WI38 (cell line): Measurements from ENCODE around the gene PHACTR4.
"Not testable (repeated sequence)": the region's sequence is repeated elsewhere in the genome, so short reads cannot be mapped to it uniquely, and the experiment has no call there.

Source experiments
- H3K4me3 ChIP-seq: 2 replicates; pipeline ENCODE4 v1.5.1; 2011; ENCODE audit warnings: low read depth, mild to moderate bottlenecking, control low read depth, low read length
- TF ChIP-seq, protein P1 (sequence below): IDR thresholded peaks from 2 replicates; pipeline ENCODE4 v1.5.1; 2012; ENCODE audit warnings: low read depth, mild to moderate bottlenecking, control low read depth, low read length

PHACTR4 gene

DNA sequence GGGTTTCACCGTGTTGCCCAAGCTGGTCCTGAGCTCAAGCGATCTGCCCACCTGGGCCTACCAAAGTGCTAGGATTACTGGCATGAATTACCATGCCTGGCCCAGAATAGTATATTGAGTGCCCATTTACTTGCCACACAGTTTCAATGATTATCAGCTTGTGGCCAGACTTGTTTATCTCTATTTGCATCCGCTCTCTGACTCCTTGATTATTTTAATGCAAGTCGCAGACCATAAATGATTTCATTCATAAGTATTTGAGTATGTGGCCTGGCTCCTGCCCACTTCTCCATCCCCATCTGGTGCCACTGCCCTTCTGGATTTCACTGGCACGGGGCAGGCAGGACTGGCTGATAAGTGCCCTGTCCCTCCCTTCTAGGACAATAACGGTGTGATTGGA is 165.1 kb downstream of the PHACTR4 start:
- H3K4me3 ChIP-seq = no peak overlapping the region
- TF ChIP-seq, protein P1, sequence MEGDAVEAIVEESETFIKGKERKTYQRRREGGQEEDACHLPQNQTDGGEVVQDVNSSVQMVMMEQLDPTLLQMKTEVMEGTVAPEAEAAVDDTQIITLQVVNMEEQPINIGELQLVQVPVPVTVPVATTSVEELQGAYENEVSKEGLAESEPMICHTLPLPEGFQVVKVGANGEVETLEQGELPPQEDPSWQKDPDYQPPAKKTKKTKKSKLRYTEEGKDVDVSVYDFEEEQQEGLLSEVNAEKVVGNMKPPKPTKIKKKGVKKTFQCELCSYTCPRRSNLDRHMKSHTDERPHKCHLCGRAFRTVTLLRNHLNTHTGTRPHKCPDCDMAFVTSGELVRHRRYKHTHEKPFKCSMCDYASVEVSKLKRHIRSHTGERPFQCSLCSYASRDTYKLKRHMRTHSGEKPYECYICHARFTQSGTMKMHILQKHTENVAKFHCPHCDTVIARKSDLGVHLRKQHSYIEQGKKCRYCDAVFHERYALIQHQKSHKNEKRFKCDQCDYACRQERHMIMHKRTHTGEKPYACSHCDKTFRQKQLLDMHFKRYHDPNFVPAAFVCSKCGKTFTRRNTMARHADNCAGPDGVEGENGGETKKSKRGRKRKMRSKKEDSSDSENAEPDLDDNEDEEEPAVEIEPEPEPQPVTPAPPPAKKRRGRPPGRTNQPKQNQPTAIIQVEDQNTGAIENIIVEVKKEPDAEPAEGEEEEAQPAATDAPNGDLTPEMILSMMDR = no peak

DNA sequence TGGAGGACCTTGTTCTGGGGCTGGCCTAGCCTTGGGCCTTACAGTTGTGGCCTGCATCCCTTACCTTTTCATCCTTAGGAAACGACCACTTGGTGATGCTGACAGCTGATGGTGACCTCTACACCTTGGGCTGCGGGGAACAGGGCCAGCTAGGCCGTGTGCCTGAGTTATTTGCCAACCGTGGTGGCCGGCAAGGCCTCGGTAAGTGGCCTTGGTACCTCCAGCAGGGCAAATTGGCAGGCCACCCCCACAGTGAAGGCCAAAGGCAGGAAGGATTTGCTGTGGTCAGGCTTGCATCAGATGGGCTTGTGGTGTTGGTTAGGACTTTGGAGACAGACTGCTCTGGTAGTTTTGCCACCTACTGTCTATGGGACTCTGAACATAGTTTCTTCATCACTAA is 165.6 kb downstream of the PHACTR4 start:
- TF ChIP-seq, protein P1 = no peak
- H3K4me3 ChIP-seq = no peak overlapping the region

DNA sequence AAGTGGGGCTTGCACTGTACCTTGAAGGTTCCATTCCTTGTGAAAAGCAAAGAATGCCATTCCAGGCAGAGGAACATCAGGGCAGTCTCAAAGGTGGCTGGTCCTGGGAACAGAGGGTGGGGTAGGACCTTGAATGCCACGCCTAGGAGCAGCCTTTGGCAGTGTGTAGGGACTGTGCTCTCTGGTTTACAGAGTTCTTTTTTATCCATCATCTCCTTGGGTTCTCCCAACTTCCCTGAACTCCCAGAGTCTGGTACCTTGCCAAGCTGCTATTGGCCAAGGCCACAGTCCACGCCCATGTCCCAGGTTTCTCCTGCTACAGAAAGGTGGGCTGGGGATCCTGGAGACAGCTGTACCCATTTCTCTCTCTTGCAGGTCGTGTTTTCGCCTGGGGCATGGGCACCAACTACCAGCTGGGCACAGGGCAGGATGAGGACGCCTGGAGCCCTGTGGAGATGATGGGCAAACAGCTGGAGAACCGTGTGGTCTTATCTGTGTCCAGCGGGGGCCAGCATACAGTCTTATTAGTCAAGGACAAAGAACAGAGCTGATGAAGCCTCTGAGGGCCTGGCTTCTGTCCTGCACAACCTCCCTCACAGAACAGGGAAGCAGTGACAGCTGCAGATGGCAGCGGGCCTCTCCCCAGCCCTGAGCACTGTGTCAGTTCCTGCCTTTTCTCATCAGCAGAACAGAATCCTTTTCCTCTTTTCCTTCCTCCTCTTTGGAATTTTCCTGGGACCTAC is 168.1 kb downstream of the PHACTR4 start:
- no peak overlapping the region for H3K4me3 ChIP-seq
- TF ChIP-seq, protein P1 = no peak

DNA sequence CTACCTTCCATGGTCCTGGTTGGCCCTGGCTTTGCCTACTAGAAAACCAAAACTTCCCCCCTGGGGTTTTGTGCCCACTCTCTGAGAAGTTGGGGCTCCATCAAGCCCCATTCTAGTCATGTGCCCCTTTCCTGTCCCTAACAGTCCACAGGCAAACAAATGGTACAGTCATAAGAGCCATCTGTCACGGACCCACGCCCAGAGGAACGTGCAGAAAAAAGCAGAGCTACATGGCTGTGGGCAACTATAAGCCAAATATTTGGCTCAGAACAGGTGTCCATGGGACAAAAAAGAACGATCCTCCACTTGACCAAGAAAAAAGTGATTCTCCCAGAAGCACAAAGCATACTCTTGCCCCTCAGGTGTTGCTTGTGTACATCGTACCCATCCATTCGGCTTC is 168.7 kb downstream of the PHACTR4 start:
- TF ChIP-seq, protein P1 = no peak

DNA sequence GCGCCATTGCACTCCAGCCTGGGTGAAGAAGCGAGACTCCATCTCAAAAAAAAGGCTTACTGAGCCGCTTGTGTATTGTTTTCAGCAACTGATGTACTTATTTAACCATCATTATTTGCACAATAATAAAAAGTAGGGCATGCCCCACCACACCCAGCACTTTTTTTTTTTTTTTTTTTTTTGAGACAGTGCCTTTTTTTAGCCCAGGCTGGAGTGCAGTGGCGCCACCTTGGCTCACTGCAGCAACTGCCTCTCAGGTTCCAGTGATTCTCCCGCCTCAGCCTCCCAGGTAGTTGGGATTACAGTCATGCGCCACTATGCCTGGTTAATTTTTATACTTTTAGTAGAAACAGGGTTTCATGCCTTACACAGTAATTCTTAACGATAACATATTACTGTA is 171.1 kb downstream of the PHACTR4 start:
- H3K4me3 ChIP-seq = no peak overlapping the region
- TF ChIP-seq, protein P1 = no peak

More for the DNA sequence above, 168.7 kb downstream of the PHACTR4 start:
- no peak overlapping the region for H3K4me3 ChIP-seq

DNA sequence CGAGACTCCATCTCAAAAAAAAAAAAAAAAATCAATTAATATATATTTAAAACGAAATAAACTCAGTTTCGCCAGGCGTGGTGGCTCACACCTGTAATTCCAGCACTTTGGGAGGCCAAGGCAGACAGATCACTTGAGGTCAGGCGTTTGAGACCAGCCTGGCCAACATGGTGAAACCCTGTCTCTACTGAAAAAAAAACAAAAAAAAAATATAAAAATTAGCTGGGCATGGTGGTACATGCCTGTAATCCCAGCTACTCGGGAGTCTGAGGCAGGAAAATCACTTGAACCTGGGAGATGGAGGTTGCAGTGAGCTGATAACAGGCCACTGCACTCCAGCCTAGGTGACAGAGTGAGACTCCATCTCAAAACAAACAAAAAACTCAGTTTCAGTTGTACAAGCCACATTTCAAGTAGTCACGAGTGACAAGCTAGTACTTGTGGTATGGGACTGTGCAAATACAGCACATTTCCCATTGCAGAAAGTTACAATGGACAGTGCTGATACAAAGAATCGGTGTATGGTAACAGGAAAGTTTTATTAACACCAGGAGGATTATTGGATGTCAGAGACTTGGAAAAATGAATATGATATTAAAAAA is 172.0 kb downstream of the PHACTR4 start:
- not testable (repeated sequence) for H3K4me3 ChIP-seq

DNA sequence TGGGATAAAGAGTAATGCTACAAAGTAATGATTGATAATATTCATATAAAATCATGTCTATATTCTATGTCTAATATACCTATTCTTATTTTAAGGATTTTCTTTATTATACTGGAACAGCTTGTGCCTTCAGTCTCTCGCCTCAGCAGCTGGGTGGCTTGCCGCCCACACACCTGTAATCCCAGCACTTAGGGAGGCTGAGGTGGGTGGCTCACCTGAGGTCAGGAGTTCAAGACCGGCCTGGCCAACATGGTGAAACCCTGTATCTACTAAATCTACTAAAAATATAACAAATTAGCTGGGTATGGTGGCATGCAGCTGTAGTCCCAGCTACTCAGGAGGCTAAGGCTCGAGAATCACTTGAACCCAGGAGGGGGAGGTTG is 175.7 kb downstream of the PHACTR4 start:
- no peak overlapping the region for H3K4me3 ChIP-seq
- TF ChIP-seq, protein P1 = no peak

DNA sequence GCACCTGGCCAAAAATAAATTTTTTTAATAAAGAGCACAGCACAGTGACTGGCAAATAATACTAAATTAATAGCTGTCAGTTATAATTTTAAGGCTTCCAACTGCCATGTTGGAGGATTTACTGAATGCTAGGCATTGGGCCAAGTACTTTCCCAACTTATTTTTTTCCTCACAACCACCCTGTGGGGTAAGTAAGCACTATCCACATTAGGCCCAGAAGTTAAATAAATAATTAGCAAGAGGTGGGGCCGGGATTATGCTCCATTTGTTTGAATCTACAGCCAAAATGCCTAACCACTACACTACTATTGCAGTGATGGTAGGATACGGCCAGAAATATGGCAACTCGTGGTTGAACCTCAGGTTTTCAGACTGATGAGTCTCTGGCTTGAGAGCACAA is 178.8 kb downstream of the PHACTR4 start:
- TF ChIP-seq, protein P1 = no peak
- no peak overlapping the region for H3K4me3 ChIP-seq
